ENCODE measurements around the gene JSRP1.

The JSRP1 gene

DNA sequence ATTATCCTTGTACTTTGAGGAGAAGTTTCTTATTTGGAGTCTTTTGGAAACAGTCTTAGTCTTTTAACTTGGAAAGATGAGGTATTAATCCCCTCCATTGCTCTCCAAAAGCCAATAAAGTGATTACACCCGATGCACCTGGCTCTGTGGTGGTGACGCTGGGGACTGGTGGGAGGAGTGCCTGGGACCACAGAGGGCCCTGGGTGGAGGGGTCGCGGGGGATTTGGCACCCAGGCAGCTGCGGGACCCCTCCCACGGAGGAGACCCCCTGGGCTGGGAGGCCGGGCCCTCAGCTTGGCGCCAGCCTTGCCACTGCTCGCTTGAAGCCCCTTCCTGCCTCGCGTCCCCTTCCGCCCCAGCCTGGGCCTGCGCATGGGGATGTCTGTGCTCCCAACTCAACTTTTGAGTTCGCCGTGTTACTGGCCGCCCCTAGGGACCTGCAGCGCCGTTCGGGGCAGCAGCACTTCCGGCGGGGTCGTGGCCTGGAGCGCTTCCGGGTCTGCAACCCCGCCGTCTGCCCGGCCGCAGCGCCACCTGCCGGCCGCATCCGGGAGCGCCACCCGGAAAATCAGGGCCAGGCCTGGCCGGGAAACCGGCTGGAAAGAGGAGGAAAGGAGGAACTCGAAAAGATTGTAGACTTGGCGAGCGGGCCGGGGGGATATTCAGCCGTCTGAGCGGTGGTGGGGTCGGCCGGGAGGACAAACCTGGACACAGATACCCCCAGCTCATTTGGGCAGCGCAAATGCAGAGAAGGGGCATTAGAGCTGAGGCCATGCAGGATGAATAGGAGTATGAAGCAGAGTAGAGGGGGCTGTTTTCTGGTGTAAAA is 17.4 kb upstream of the JSRP1 start:
- H3K27ac ChIP-seq, result peak overlapping the region; percentile 91
- TF ChIP-seq CTCF (conservative IDR thresholded peaks at IDR 0.05), result peak; percentile 97

- H3K27ac ChIP-seq, result peak overlapping the region; percentile 91
- no peak for TF ChIP-seq CTCF (conservative IDR thresholded peaks at IDR 0.05)
These were observed 15.3 kb upstream of the JSRP1 start for GRCh38 chr19:2271234-2272103.

GRCh38 chr19:2270423-2271233 is 14.4 kb upstream of the JSRP1 start:
- H3K27ac ChIP-seq, result peak overlapping the region; percentile 91
- no peak for TF ChIP-seq CTCF (conservative IDR thresholded peaks at IDR 0.05)

DNA sequence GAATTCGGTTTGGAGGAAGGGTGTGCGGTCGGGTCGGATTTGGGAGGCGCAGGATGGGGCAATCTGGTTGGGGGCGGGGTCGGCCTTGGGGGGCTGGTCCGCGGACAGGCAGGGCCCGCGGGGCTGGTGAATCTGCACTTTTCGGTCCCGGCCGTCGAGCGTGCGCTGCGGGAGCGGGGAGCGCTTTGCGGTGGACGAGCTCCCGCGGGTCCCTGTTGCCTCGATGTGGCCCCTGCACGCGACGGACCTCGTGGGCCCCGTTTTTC is 13.9 kb upstream of the JSRP1 start:
- no peak for TF ChIP-seq CTCF (conservative IDR thresholded peaks at IDR 0.05)
- peak overlapping the region; percentile 91 for H3K27ac ChIP-seq

DNA sequence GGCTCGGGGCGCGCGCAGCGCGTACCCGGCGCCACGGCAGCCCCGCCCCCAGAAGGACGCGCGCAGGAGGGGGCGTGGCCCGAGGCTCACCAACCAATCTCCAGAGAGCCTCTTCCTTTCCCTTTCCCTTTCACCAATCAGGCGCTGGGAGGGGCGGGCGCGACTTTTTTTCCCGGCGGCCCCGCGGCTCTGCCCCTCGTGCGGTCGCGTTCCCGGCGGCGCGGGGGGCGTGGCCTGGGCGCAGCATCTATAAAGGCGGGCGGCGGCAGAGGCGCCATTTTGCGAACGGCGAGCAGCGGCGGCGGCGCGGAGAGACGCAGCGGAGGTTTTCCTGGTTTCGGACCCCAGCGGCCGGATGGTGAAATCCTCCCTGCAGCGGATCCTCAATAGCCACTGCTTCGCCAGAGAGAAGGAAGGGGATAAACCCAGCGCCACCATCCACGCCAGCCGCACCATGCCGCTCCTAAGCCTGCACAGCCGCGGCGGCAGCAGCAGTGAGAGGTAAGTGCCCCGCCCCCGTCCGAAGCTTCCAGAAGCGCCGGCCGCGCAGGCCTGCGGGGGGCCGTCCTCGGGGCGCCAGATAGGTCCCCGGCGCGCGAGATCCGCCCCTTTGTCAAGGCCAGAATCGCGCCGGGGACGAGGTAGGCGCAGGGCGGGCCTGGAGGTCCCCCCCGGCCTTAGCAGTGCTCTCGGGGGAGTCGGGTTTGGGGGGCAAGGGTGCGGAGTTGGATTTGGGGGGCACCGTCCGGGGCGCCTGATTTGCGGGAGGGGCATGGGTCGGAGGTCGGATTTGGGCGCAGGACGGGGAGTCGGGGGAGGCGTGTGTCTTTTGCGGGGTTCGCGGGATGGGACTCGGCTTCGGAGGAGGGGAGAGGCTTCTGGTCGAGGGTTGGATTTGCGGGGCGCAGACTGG is 13.3 kb upstream of the JSRP1 start:
- H3K27ac ChIP-seq, result peak overlapping the region; percentile 91
- no peak; the same call in 1 of the 2 replicates for TF ChIP-seq CTCF (conservative IDR thresholded peaks at IDR 0.05)

DNA sequence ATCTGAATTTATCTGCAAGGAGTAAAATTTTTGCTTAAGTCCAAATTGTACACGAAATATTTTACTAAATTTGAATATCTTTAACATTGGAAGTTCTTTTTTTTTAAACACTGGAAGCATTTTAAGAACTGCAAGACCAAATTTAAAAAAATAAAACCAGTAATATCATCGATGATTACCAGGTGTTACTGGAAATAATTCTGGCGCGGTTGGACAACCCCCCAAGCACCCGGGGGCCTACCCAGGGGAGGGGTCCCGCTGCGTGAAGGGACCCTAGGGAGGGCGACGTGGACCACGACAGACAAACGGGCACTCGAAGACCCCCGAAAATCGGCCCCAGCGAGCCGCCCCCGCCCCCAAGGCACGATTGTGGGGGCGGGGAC is 12.6 kb upstream of the JSRP1 start:
- H3K27ac ChIP-seq, result peak overlapping the region; percentile 91

More for the DNA sequence above, 12.6 kb upstream of the JSRP1 start:
- no peak for TF ChIP-seq CTCF (conservative IDR thresholded peaks at IDR 0.05)
